Natural killer cell (primary cell): ENCODE results near the gene TAB2. TPM values are rescaled to one million over a fixed set of nuclear protein-coding genes. Genes with fewer than 3 reads are reported as not detected.

Experiments used
- ATAC-seq, 3 donors: fragments of 150-1000 bp in 2 of 3; fragments of 200-7000 bp in 1 of 3; cut with Tn5 transposase; 1 replicate in 1 of 3; 2 replicates in 2 of 3; pipeline ENCODE4 v1.10.0; 2021; ENCODE audit warnings: mild to moderate bottlenecking in 2 of 3, moderate library complexity in 2 of 3
- DNase-seq, 2 donors: peaks; one replicate each; pipeline versions ENCODE4 v3.0.0 to v3.0.0-alpha.2; 2013 to 2021; ENCODE audit warnings: mixed read lengths in 1 of 2
- H3K27ac ChIP-seq: one replicate; pipeline ENCODE4 v1.5.1; 2013; ENCODE audit warnings: mild to moderate bottlenecking, low read length
- H3K27me3 ChIP-seq: one replicate; pipeline ENCODE4 v1.6.1; 2013; ENCODE audit warnings: low read length; ENCODE audit not compliant: control insufficient read depth, insufficient read depth
- H3K36me3 ChIP-seq: one replicate; pipeline ENCODE4 v1.6.1; 2013; ENCODE audit warnings: low read length; ENCODE audit not compliant: control insufficient read depth, insufficient read depth
- H3K4me1 ChIP-seq: one replicate; pipeline ENCODE4 v1.6.1; 2013; ENCODE audit warnings: low read length; ENCODE audit not compliant: control insufficient read depth, insufficient read depth
- H3K4me3 ChIP-seq: one replicate; pipeline ENCODE4 v1.5.1; 2013; ENCODE audit warnings: low read length
- H3K9me3 ChIP-seq: one replicate; pipeline ENCODE4 v1.6.1; 2013; ENCODE audit warnings: low read length; ENCODE audit not compliant: control insufficient read depth, insufficient read depth
- H3K27ac Mint-ChIP-seq, 2 donors: one replicate each; pipeline ENCODE4 v1.8.0; 2022; ENCODE audit warnings: mild to moderate bottlenecking in 2 of 2, mixed read lengths in 2 of 2, moderate library complexity in 1 of 2
- H3K27me3 Mint-ChIP-seq, 2 donors: one replicate each; pipeline ENCODE4 v1.8.0; 2022; ENCODE audit warnings: low read depth in 2 of 2, mixed read lengths in 2 of 2
- H3K36me3 Mint-ChIP-seq: one replicate; pipeline ENCODE4 v1.8.0; 2022; ENCODE audit warnings: mixed read lengths
- H3K4me1 Mint-ChIP-seq, 2 donors: one replicate each; pipeline ENCODE4 v1.8.0; 2022; ENCODE audit warnings: mixed read lengths in 2 of 2
- H3K4me3 Mint-ChIP-seq: one replicate; pipeline ENCODE4 v1.8.0; 2022; ENCODE audit warnings: mild to moderate bottlenecking, moderate library complexity, mixed read lengths
- H3K9me3 Mint-ChIP-seq, 2 donors: one replicate each; pipeline ENCODE4 v1.8.0; 2022; ENCODE audit warnings: mixed read lengths in 2 of 2
- CTCF ChIP-seq: fragments of 200-600 bp; IDR thresholded peaks from one replicate; pipeline ENCODE4 v1.8.0; 2022; ENCODE audit warnings: antibody characterized with exemption
- whole genome bisulfite sequencing: methylation state at CpG from one replicate; pipeline ENCODE4 v1.1.7; 2013; ENCODE audit warnings: missing lambda C conversion rate; ENCODE audit not compliant: insufficient coverage; 5-methylcytosine and 5-hydroxymethylcytosine counted together
- intact Hi-C: fragments of 100-400 bp; cut with micrococcal nuclease; formaldehyde crosslinking; loops from one replicate; pipeline ENCODE4 v1.14.2; 2022
- total RNA-seq, 4 donors: library from RNA; stranded (reverse); fragments of 120-200 nt in 1 of 4; gene quantifications; one replicate each; pipeline versions ENCODE4 v1.2.3 to v1.2.4, GENCODE V29; 2013 to 2022

The TAB2 gene
- total RNA-seq, 3 donors from 2014 or later (not counting 1 experiment from before 2014, with no cell fraction given): 65.7 to 74.9 (median 68.9) TPM

- ATAC-seq (no peak), DNase-seq (no peak)
- WGBS: 93% methylated on average over 4 of the region's 6 CpGs
- H3K9me3 ChIP-seq: no peaks in the 10 kb centered on the region
- intact Hi-C loops: no loop called here
- H3K36me3 ChIP-seq: peaks cover 3% of the 10 kb centered on the region
- peaks cover 8% of the 10 kb centered on the region for H3K36me3 Mint-ChIP-seq
- no peaks in the 10 kb centered on the region for H3K9me3 Mint-ChIP-seq
- H3K4me1 Mint-ChIP-seq: peaks cover 43 to 44% of the 10 kb centered on the region in 2 donors
- TF ChIP-seq CTCF: no peak
- H3K27me3 ChIP-seq: no peaks in the 10 kb centered on the region
- no peaks in the 10 kb centered on the region for H3K4me1 ChIP-seq
- H3K4me3 ChIP-seq: no peak overlapping the region
- no peak overlapping the region for H3K4me3 Mint-ChIP-seq
- no peak overlapping the region for H3K27ac ChIP-seq
- H3K27me3 Mint-ChIP-seq: no peaks in the 10 kb centered on the region
- H3K27ac Mint-ChIP-seq: peak overlapping the region in 1 of 2 donors; percentile 22
These were observed 74.6 kb downstream of the TAB2 start for GRCh38 chr6:149392093-149392492.

GRCh38 chr6:149392535-149392934 is 75.0 kb downstream of the TAB2 start:
- intact Hi-C loops: no loop called here
- no peaks in the 10 kb centered on the region for H3K9me3 ChIP-seq
- Mint-ChIP-seq H3K27me3 (no peaks in the 10 kb centered on the region), H3K4me1 (peaks cover 43% of the 10 kb centered on the region in 2 donors), H3K27ac (peak overlapping the region; percentile 22 to 43), H3K9me3 (no peaks in the 10 kb centered on the region), H3K4me3 (no peak overlapping the region), H3K36me3 (peaks cover 9% of the 10 kb centered on the region)
- DNase-seq (no peak), ATAC-seq (no peak)
- H3K4me3 ChIP-seq: no peak overlapping the region
- H3K4me1 ChIP-seq: no peaks in the 10 kb centered on the region
- TF ChIP-seq CTCF: no peak
- H3K36me3 ChIP-seq: peaks cover 5% of the 10 kb centered on the region
- no peak overlapping the region for H3K27ac ChIP-seq
- no peaks in the 10 kb centered on the region for H3K27me3 ChIP-seq

- H3K27ac Mint-ChIP-seq: peak overlapping the region; percentile 22 to 43
These were observed 75.6 kb downstream of the TAB2 start for GRCh38 chr6:149393002-149393679.

More at GRCh38 chr6:149393002-149393679, 75.6 kb downstream of the TAB2 start:
- peaks cover 14% of the 10 kb centered on the region for H3K36me3 Mint-ChIP-seq
- no peak for DNase-seq
- no peaks in the 10 kb centered on the region for H3K27me3 ChIP-seq
- peaks cover 43% of the 10 kb centered on the region in 2 donors for H3K4me1 Mint-ChIP-seq
- H3K4me3 Mint-ChIP-seq: no peak overlapping the region
- no peak for TF ChIP-seq CTCF
- no peaks in the 10 kb centered on the region for H3K9me3 ChIP-seq
- H3K27me3 Mint-ChIP-seq: no peaks in the 10 kb centered on the region
- peaks cover 11% of the 10 kb centered on the region for H3K36me3 ChIP-seq
- H3K4me3 ChIP-seq: no peak overlapping the region
- H3K9me3 Mint-ChIP-seq: no peaks in the 10 kb centered on the region
- intact Hi-C loops: no loop called here
- H3K27ac ChIP-seq: no peak overlapping the region
- no peaks in the 10 kb centered on the region for H3K4me1 ChIP-seq
- no peak for ATAC-seq
